ENCODE results near the gene KLHDC9. TPM values are rescaled to one million over a fixed set of nuclear protein-coding genes. Genes with fewer than 3 reads are reported as not detected.
A peak's percentile ranks its signal among the peaks of the same experiment; 100 is the strongest.

KLHDC9 gene
- total and polyA plus RNA-seq, 2 of the 13 experiments (the other 11 are each of a cell fraction or from before 2014, with no cell fraction given) = 2.9 TPM

- TF ChIP-seq MYC (CRISPR knock-in tag; IDR thresholded peaks at IDR 0.05; ENCODE audit: borderline replicate concordance) (peak; percentile 85), ZNF75D (CRISPR knock-in tag; IDR thresholded peaks at IDR 0.05; ENCODE audit: borderline replicate concordance) (no peak), HOXD1 (CRISPR knock-in tag; IDR thresholded peaks at IDR 0.05) (no peak), GMEB2 (CRISPR knock-in tag; IDR thresholded peaks at IDR 0.05; ENCODE audit: low read depth) (no peak), LCORL (IDR thresholded peaks at IDR 0.05) (no peak), LCORL (CRISPR knock-in tag; IDR thresholded peaks at IDR 0.05) (no peak), SMC3 (IDR thresholded peaks at IDR 0.05; ENCODE audit: low read length) (no peak), ZNF225 (CRISPR knock-in tag; IDR thresholded peaks at IDR 0.05) (no peak), ZNF616 (CRISPR knock-in tag; IDR thresholded peaks at IDR 0.05; ENCODE audit: low read depth) (no peak), SETDB1 (CRISPR knock-in tag; IDR thresholded peaks at IDR 0.05; ENCODE audit: borderline replicate concordance) (no peak), ZBTB26 (CRISPR knock-in tag; IDR thresholded peaks at IDR 0.05; ENCODE audit: borderline replicate concordance) (no peak), CENPX (CRISPR knock-in tag; IDR thresholded peaks at IDR 0.05) (no peak), ELF4 (CRISPR knock-in tag; IDR thresholded peaks at IDR 0.05; ENCODE audit: borderline replicate concordance) (no peak), DDIT3 (CRISPR knock-in tag; IDR thresholded peaks at IDR 0.05) (no peak), DMTF1 (CRISPR knock-in tag; IDR thresholded peaks at IDR 0.05) (no peak), TP53 (CRISPR knock-in tag; conservative IDR thresholded peaks at IDR 0.05) (no peak), NPAS2 (CRISPR knock-in tag; IDR thresholded peaks at IDR 0.05; ENCODE audit: borderline replicate concordance) (no peak), ATF7 (IDR thresholded peaks at IDR 0.05) (no peak), ATF7 (CRISPR knock-in tag; IDR thresholded peaks at IDR 0.05) (no peak), ZFYVE20 (CRISPR knock-in tag; IDR thresholded peaks at IDR 0.05; ENCODE audit: borderline replicate concordance, low read depth) (no peak), ZNF746 (CRISPR knock-in tag; IDR thresholded peaks at IDR 0.05) (no peak), ARID3A (IDR thresholded peaks at IDR 0.05; ENCODE audit: low read depth, low read length) (no peak), ASH2L (IDR thresholded peaks at IDR 0.05; ENCODE audit: insufficient read length, low read depth, low read length) (no peak), TCF12 (IDR thresholded peaks at IDR 0.05) (no peak), TCF12 (CRISPR knock-in tag; IDR thresholded peaks at IDR 0.05) (no peak)
Measured at GRCh38 chr1:161072751-161073449, 25.3 kb upstream of the KLHDC9 start (continued).

Data from HepG2 (cell line).